Stimulated activated CD8-positive, alpha-beta memory T cell treated with anti-CD3 and anti-CD28 coated beads, Interleukin-15, amount 100 ng/mL, for 24 hours (primary cell): Measurements from ENCODE around the gene KIF3B.
"Not testable (repeated sequence)": the region's sequence is repeated elsewhere in the genome, so short reads cannot be mapped to it uniquely, and the experiment has no call there.

ENCODE experiments used
- DNase-seq: peaks from one replicate; pipeline ENCODE4 v3.0.0-alpha.2; 2020; ENCODE audit warnings: low read depth

Gene KIF3B

GRCh38 chr20:32330555-32330897 is 53.1 kb downstream of the KIF3B start:
- no peak for DNase-seq

DNA sequence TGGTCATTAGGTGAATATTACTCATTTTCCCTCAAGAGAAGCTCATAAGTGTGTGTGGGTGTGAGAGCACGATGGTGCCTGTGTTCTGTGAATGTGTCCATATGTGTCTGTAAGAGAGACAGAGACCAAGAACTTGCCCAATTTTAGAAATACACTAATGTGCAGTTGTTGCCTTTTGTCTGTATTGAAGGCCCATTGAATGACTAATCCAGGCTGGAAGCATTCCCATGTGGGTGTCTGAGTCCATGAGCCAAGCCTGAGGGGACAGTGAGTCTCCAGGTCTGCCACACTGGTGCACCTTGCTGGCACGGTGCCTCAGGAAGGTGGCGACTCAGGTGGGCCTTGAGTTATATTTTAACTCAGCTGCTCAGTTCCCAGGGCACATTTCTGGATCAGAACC is 55.2 kb downstream of the KIF3B start:
- no peak for DNase-seq

GRCh38 chr20:32333181-32333987 is 55.9 kb downstream of the KIF3B start:
- DNase-seq, result no peak

DNA sequence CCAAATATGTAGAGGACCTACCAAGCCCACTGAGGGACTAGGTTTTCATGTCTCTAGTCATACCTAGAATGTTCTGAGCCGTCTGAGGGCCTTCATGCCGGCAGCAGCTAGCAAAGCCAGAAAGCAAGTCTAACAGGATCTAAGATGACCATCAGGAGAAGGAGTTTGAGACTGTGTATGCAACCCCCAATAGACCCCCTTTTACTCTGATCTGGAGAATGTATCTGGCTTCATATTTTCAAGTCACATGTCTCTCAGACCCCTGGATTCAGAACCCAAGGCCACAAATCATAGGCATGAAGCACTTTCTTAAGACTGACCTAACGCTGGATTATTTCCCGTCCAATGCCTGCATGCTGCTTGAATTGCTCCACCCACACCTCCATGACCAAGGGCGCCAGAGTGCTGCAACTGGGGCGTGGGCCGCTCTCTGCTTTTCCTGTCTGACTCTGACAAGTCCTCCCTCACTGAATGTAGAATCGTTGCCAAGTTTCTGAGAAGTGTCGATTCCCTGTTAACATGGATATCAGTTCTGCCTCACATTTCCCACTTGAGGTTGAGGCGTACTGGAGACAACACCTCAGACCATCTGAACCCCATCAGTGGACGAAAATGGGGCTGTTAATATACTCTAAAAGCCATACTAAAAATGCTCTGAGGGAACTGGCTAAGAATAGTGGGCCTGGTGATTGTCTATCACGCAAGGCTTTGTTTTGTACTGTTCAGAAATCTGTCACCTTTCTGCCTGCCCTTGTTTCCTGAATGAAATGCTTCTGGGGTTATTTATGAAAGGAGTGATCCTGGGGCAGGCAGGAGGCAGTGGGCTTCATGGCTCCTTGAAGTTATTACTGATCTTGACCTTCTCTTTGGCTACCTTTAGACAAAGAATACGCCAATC is 56.8 kb downstream of the KIF3B start:
- no peak for DNase-seq

DNA sequence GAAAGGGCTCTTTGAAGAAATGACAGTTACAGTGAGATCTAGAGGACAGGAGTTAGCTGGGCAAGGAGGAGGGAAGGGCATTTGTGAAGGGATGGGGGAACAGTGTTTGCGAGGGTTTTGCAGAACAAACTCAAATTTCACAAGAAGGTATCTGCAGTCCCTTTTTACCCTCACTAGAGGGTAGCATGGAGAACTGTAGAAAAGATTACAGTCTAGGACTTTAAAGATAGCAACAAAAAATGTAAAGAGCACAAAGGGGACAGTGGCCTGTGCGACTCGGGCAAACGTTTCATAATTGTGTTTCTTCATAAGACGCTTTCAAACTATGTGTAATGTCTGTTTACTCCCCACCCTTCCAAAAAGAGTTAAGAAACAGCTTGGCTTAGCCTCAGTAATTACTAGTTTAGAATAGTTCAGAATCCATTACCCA is 59.5 kb downstream of the KIF3B start:
- no peak for DNase-seq

DNA sequence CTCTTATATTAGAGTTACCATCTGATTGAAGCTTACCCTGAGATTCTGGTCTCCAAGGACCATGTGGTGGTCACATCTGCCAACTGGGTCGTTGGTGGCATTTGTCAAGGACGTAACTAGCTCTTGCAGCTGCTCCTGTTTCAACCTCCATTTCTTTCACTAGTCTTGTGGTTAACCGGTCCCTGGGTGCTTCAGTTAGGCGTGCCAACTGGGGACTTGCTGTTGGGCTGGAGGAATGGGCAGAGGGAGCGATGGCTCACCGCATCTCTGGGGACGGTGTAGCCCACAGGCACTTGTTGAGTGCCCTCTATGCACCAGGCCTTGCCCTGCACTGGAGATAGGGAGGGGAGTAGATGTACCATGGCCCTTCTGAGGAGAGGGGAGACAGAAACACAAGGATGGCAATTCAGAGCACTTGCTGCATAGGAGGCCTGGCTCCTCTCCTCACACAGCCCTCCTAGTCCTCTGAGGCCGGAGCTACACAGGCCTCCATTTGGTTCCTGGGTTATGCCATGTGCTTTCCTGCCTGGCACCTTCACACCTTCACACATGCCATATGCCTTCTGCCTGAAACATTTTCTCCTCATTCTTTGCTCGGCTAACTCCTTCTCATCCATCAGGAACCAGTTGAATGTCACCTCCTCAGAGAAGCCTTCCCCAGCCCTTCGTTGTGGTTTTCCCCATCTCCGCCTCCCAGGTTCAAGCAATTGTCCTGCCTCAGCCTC is 60.6 kb downstream of the KIF3B start:
- no peak for DNase-seq

DNA sequence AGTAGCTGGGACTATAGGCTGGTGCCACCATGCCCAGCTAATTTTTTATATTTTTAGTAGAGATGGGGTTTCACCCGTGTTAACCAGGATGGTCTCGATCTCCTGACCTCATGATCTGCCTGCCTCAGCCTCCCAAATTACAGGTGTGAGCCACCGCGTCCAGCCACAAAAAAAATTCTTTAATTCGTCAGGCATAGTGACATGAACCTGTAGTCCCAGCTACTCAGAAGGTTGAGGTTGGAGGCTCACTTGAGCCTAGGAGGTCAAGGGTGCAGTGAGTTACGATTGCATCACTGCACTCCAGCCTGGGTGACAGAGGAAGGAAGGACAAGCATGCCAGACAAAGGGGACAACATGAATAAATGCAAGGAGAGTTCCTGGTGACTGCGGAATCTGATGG is 61.2 kb downstream of the KIF3B start:
- DNase-seq, result no peak

- DNase-seq, result no peak
Observed at GRCh38 chr20:32339116-32339515, 61.7 kb downstream of the KIF3B start.

GRCh38 chr20:32341053-32341452 is 63.6 kb downstream of the KIF3B start:
- DNase-seq, result not testable (repeated sequence)

DNA sequence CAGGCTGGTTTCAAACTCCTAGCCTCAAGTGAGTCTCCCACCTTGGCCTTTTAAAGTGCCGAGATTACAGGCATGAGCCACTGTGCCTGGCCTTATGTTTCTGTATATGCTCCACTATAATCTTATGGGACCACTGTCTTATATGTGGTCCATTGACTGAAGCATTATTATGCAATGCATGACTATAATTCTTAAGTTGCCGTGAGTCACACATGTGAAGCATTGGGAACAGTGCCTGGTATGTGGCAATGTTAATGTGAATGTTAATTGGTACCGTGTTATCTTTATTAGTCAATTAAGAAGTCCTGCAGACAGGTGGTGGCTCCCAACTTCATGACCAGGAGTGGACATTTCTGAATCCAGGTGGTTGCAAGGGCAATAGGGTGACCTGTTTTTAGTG is 66.0 kb downstream of the KIF3B start:
- DNase-seq, result no peak

- DNase-seq, result no peak
Observed at GRCh38 chr20:32344835-32345506, 67.5 kb downstream of the KIF3B start.

- no peak for DNase-seq
Observed at GRCh38 chr20:32348207-32348606, 70.8 kb downstream of the KIF3B start.

DNA sequence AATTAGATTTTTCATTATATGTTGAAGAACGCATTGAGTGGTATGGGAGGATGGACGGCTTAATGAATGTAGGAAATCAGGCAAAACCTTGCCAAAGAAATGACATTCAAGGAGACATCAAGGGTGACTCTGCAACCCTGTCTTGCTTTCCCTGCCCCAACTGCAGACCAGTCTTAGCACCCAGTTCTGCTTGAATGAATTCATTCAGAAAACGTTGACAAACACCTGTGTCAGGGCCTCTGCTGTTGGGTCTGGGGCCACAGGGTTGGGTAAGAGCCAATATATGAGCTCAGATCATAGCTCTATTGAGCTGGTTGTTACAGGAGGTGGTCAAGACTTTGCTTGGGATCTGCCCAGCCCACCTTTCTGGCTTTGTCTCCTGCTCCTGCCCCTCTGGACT is 73.0 kb downstream of the KIF3B start:
- no peak for DNase-seq

DNA sequence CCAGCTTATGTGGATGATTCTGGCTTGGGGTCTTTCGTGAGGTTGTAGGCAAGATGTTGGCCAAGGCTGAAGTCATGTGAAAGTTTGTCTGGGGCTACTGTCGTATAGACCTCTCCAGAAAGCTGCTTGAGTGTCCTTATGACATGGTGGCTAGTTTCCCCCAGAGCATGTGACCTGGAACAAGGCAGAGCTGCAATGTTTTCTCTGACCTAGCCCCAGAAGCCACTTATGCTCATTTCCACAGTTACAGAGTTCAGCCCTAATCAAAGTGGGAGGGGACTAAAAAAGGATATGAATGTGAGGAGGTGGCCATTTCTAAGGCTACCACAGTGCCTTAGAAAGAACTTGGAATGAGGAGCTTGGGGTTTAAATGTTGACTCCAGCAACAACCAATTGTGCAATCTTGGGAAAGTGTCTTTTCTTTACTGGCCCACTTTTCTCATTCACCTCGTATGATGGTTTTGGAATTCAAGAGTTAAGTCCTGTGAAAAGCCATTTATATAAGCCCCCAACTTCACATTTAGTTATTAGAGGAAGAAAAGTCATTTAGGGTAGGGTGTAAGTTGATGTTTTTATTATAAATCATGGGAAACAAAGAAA is 74.8 kb downstream of the KIF3B start:
- DNase-seq, result no peak

DNA sequence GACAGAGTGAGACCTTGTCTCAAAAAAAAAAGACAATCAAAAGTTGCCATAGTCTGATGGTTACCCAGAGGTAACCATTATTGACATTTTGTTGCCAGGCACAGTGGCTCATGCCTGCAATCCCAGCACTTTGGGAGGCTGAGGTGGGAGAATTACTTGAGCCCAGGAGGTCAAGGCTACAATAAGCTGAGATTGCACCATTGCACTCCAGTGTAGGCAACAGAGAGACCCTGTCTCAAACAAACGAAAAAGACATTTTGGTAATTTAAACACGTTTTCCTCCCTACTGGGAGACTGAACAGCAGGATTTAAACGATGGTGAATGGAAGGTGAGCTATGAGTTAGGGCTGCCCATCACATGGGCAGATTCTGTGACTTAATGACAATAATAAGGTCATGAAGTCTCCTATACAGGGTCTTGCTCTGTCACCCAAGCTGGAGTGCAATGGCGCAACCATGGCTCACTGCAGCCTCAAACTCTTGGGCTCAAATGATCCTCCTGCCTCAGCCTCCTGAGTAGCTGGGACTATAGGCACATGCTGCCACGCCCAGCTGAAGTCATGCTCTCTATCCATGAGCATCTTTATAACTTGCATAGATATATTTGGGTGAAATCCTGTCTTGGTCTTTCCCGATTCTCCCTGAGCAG is 76.5 kb downstream of the KIF3B start:
- no peak for DNase-seq

DNA sequence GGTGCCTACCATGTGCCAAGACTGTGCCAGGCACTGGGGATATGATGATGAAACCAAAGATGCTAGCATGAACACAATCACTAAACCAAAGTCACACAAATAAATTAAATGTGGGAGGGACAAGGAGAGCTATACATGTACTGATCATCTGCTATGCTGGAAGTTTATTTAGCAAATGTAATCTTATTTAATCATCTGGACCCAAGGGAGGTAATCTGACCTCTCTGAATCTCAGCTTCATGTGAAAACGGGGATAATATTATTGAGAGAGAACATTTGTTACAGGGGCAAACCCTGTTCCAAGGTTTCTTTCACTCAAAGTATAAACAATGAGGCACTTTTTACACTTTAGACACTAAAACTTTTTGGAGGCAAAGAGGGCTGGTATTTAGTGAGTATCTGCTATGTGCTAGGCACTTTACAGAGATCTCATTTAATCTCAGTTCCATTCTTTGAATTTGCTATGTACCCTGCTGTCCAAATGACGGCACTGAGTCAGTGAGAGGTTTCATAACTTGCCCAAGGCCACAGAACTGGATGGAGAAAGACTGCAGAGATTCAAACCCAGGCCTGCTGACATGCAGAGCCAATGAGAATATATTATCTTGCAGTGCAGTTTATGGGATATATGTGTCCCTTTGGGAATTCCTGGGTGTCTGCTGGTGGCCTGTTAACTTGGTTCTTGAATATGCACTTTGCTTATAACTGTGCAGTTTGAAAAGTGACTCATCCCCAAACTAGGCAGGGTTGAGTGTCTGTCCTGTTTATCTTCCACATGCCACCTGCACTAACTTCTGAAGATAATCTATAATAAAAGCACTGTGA is 77.4 kb downstream of the KIF3B start:
- DNase-seq, result no peak

GRCh38 chr20:32355417-32355841 is 78.0 kb downstream of the KIF3B start:
- no peak for DNase-seq

GRCh38 chr20:32355907-32356621 is 78.6 kb downstream of the KIF3B start:
- DNase-seq, result not testable (repeated sequence)

- no peak for DNase-seq
Observed at GRCh38 chr20:32356622-32357374, 79.3 kb downstream of the KIF3B start.
